SH-SY5Y (cell line): ENCODE data around the gene CSNK2A1.

Source experiments
- GATA2 ChIP-seq: IDR thresholded peaks from 2 replicates; pipeline ENCODE4 v1.6.1; 2011; ENCODE audit warnings: mild to moderate bottlenecking, low read depth, low read length
- GATA3 ChIP-seq: IDR thresholded peaks from 2 replicates; pipeline ENCODE4 v1.6.1; 2011; ENCODE audit warnings: low read depth, mild to moderate bottlenecking, low read length, moderate library complexity

The CSNK2A1 gene

DNA sequence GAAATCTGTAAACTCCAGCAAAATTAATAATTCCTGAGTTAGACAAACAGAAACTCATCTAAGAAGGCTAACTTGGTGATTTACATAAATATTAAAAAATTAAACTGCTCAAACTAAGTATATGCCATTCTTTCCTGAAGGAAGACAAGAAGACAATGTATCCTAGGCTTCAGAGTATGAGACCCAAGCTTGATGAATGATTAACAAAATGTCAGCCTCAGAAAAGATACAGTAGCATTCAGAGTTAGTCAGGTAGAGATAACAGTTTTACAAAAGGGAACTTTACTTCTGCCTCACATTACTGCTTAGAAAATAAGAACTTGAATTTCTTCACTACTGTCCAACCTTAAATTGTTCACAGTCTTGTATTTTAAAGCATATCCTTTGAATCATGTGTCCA, 12.0 kb downstream of the CSNK2A1 start:
- no peak for TF ChIP-seq GATA2
- no peak for TF ChIP-seq GATA3

DNA sequence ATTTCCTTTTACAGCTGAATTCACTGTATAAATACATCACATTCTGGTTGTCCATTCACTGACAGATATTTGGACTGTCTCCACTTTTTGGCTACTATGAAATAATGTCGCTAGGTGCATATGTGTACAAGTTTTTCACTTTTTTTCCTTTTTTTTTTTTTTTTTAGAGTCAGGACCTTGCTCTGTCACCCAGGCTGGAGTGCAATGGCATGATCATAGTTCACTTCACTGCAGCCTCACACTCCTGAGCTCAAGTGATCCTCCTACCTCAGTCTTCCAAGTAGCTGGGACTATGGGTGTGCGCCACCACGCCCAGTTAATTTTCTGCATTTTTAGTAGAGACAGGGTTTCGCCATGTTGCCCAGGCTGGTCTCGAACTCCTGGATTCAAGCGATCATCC, 13.3 kb downstream of the CSNK2A1 start:
- TF ChIP-seq GATA3: no peak
- no peak for TF ChIP-seq GATA2

DNA sequence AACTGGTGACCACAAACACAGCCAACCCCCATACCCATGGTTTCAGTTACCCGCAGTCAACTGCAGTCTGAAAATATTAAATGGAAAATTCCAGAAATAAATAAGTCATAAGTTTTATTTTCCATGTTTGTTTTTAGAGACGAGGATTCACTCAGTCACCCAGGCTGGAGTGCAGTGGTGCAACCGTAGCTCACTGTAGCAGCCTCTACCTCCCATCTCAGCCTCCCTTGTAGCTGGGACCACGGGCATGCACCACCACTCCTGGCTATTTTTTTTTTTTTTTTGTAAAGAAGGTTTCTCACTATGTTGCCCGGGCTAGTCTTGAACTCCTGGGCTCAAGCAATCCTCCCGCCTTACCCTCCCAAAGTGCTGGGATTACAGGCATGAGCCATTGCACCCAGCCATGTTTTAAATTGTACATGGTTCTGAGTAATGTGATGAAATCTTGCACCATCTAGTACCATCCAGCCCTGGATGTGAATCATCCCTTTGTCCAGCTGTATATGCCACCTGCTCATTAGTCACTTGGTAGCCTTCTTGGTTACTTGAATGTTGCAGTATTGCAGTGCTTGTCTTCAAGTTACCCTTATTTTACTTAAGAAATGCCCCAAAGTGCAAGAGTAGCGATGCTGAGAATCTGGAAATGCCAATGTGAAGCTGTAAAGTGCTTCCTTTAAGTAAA, 14.5 kb downstream of the CSNK2A1 start:
- TF ChIP-seq GATA3: no peak
- no peak for TF ChIP-seq GATA2

DNA sequence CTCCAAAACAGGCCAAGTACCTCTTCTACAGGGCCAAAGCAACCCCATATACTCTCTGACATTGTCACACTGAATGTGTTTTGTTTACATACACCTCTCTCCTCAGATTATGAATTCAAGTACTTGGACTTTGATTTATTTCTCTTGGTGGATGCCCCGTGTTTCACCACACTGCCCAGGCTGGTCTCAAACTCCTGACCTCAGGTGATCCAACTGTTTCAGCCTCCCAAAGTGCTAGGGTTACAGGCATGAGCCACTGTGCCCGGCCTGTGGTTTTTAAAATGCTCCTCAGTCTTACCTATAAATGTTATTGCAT, 16.1 kb downstream of the CSNK2A1 start:
- TF ChIP-seq GATA3 (no peak), GATA2 (no peak)

DNA sequence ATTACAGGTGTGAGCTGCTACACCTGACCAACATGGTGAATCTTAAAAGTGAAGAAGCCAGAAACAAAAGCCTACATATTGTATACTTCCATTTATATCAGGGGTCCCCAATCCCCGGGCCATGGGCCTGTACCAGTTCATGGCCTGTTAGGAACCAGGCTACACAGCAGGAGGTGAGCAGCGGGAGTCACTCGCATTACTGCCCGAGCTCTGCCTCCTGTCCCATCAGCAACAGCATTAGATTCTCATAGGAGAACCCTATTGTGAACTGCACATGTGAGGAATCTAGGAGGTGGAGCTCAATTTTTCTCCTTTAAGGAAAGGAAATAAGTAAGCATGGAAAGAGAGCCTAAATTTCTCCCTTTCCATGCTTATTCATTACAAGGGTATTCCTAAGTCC, 21.7 kb downstream of the CSNK2A1 start:
- TF ChIP-seq GATA2 (no peak), GATA3 (no peak)

DNA sequence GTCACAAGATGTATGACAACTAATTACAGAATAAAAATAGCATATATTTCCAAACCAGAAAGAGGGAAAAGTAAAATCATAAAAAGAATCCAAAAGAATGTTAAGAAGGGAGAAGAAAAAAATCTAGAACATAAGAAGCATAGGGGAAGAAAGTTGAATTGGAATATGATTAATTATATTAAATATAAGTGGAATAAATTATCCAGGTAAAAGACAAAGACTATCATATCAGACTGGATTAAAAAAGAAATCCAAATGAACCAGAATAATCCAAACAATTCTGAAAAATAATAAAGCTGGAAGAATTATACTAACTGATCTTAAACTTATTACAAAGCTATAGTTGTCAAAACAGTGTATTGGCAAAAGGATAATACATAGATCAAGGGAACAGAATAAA, 23.6 kb downstream of the CSNK2A1 start:
- TF ChIP-seq GATA2: no peak
- TF ChIP-seq GATA3: no peak

DNA sequence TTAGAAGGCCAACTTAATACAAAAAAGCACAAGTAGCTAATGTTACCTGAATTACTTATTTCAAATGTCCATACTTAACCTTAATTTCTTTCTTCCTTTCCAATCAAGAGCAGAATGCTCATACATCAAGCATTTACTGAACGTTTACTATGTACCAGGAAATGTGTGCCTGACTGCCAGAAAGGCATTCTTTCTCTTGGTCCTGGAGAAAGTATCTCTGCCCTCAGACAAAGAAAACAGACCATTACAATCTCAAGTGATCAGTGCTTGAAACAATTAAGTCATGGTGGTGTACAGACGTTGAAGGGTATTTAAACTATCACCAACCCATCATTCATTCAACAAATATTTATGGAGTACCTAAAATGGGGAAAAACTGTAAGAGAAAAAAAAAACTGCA, 26.4 kb downstream of the CSNK2A1 start:
- TF ChIP-seq GATA3 (no peak), GATA2 (no peak)

DNA sequence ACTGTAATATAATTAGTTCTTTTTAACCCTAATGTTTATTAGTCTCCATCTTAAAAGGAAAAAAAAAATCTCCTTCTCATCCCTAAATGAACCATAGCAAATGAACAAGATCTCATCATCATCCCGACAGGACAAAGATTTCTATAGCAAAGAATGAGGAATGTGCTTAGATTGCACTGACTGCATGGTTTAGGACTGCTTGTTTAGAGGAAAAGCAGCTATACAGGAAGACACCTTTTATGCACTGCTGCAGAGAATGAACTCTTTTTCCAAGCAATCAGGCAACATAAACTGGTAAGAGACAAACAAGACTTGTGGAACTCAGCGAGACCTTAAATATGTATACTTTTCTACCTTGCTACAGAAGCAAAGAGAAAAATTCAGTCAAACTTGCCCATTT, 26.8 kb downstream of the CSNK2A1 start:
- TF ChIP-seq GATA2 (no peak), GATA3 (no peak)

DNA sequence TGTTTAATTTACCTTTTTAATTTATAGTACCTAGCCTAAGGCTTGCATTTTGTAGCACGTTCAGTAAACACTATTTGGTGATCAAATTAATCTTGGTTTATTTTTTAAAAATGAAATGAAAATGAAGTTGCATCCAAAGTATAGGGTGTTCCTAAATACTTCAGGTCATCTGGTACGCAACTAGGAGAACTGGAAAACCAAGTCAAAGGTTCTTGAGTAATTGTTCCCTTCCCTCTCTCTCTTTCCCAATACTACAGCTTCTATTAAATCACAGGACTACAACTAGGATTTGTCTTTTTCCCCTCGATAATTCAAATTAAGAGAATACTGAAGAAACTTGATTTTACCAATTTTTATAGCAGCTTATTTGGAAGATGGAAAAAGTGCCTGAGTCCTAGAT, 27.9 kb downstream of the CSNK2A1 start:
- TF ChIP-seq GATA3: no peak
- no peak for TF ChIP-seq GATA2

DNA sequence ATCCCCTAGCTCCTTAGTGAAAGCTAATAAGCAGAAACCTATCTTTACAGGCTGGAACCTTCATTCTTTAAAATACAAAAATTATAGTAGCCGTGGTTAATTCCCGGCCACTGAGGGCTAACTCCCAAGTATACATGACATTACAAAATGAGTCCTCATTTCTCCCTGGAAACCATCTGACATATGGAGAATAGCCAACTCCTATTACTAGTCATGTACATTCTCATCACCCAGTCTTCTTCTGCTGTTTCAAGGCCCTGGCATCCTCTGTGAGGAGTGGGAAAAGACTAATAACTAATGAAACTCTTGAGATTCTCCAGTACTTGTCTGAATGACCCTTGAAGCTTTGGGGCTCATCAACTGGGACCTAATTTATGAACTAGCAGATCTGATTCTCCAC, 30.2 kb downstream of the CSNK2A1 start:
- TF ChIP-seq GATA3 (no peak), GATA2 (no peak)

DNA sequence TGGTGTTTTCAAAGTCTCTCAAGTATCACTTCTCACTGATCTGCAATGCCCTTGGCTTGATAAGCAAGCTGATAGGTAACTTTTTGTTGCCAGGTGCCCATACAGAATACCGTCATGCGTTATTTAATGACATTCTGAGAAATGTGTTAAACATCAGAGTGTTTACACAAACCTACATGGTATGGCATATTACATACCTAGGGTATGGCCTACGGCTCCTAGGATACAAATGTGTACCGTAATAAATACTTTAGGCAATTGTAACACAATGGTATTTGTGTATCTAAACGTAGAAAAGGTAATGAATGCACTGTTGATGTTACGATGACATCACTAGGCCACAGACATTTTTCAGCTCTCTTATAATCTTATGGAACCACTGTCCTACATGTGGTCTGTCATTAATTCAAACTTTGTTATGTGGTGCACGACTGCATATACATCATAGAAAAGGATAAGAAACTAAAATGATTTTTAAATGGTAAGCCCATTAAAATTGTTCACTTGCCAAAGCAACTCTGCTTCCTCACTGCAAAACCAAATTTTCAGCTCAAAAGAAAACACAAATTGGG, 35.7 kb downstream of the CSNK2A1 start:
- TF ChIP-seq GATA2 (no peak), GATA3 (no peak)

DNA sequence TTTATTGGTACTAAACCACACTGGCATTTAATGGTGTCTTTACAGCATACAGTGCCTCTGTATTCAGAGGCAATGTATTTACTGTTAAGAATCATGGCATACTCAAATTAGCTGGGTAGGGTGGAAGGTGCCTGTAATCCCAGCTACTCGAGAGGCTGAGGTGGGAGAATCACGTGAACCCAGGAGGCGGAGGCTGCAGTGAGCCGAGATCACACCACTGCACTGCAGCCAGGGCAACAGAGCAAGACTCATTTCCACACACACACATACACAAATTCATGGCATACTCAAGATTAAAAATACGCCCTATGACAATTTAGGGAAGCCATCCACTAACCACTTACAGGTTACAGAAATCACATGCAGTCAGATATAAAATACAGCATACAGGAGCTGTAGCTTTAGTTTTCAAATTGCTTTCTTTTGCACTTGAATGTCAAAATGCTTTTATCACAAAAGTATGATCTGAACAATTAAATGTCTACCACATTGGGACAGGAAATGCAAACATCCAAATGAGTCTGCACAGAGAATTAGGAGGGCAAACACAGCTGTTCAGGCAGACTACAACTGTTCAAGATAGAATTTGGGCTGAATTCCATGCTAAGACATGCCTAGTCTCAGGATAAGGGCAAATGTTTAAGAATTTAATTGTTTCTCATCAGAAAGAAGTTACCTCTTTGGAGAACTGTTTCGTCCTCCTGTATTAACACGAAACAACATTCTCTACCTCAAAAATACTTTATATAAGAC, 36.4 kb downstream of the CSNK2A1 start:
- TF ChIP-seq GATA3: no peak
- no peak for TF ChIP-seq GATA2

DNA sequence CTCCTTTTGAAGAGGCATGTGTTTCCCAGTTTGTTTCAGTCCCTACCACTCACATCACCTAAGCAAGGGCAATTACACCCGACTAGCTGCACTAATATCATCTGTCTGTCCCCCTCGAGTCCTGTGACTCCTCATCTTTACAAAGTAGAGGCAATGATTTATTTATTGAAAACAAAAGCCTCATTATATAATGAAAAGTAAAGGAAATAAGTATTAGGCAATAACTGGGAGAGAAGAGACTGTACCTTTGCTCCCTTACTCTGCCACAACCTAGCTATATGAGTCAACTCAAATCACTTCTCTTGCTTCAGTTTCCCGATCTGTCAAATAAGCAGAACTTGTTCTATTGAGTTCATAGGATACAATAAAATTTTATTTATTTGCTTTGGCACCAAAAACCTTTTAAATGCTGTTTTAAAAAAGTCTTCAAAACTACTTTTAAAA, 38.9 kb downstream of the CSNK2A1 start:
- TF ChIP-seq GATA3 (no peak), GATA2 (no peak)

DNA sequence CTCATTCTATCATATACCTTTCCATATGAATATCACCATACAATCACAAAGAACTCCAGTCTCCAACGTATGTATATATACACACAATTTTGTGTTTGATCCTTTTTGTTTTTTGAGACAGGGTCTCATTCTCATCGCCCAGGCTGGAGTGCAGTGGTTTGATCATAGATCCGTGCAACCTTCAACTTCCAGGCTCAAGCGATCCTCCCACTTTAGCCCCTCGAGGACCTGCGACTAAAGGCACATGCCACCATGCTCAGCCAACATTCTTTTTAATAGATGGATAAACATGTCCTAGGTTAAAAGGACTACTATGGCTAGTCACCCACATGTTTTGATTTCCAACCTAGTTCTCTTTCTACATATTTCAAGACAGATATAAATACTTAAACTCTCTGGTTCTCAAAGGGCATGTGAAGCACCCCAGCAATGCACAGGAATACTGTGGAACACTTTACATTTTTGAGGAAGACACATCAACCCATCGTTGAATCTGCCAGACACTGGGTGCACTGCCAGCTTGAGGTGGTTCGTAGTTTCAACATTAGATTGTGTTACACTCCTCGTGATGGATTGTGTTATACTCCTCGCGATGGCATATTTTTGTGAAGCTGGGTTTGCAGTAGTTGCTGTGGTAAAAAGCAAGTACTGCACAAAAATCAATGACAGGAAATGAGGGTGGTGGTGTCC, 40.4 kb downstream of the CSNK2A1 start:
- TF ChIP-seq GATA3 (no peak), GATA2 (no peak)

DNA sequence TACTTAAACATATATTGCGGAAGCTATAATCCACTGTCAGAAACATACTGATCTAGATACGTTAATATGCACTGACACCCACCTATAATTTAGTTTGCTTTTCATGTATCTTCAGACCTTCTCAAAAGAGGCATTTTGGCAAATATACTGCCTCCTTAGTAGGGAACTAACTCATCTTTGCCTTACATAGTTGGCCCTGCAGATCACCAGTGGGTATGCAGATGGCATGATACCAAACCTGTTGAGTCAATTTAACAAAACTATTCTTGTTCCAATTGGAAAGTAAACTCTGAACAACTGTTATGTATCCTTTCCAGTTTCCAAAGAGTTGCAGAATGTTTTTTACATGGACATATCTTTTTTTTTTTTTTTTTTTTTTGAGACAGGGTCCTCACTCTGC, 45.6 kb downstream of the CSNK2A1 start:
- TF ChIP-seq GATA2: no peak
- TF ChIP-seq GATA3: no peak
